AG09309 (cell line): ENCODE data around the gene DAPK1.

Source experiments
- DNase-seq: peaks from one replicate; pipeline ENCODE4 v3.0.0-alpha.2; 2010; ENCODE audit warnings: low read depth
- H3K4me3 ChIP-seq: 2 replicates; pipeline ENCODE4 v1.5.1; 2011; ENCODE audit warnings: mild to moderate bottlenecking, low read depth, low read length, moderate library complexity; ENCODE audit not compliant: control insufficient read depth
- TF ChIP-seq, protein P1 (sequence below): IDR thresholded peaks from 2 replicates; pipeline ENCODE4 v1.5.1; 2011; ENCODE audit warnings: mild to moderate bottlenecking, low read depth, low read length, inconsistent platforms; ENCODE audit not compliant: insufficient read depth, control insufficient read depth; ENCODE audit errors: missing control alignments

Gene DAPK1

DNA sequence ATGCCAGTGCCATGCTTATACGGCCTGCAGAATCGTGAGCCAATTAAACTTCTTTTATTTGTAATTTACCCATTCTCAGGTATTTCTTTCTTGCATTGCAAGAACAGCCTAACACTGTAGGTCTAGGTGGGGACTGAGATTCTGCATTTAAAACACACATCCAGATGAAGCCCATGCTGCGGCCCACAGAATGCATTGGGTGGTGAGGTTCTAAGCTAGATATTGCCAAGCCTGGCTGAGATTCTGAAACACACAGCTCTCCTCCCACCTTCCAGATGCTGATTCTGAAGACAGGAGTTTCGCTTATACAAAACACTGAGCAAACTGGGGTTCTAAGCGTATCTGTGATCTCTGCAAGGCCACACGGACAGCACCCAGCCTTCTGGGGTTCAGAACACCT lies 75.1 kb downstream of the DAPK1 start:
- TF ChIP-seq, protein P1, sequence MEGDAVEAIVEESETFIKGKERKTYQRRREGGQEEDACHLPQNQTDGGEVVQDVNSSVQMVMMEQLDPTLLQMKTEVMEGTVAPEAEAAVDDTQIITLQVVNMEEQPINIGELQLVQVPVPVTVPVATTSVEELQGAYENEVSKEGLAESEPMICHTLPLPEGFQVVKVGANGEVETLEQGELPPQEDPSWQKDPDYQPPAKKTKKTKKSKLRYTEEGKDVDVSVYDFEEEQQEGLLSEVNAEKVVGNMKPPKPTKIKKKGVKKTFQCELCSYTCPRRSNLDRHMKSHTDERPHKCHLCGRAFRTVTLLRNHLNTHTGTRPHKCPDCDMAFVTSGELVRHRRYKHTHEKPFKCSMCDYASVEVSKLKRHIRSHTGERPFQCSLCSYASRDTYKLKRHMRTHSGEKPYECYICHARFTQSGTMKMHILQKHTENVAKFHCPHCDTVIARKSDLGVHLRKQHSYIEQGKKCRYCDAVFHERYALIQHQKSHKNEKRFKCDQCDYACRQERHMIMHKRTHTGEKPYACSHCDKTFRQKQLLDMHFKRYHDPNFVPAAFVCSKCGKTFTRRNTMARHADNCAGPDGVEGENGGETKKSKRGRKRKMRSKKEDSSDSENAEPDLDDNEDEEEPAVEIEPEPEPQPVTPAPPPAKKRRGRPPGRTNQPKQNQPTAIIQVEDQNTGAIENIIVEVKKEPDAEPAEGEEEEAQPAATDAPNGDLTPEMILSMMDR = no peak
- H3K4me3 ChIP-seq = no peak overlapping the region
- DNase-seq = no peak

DNA sequence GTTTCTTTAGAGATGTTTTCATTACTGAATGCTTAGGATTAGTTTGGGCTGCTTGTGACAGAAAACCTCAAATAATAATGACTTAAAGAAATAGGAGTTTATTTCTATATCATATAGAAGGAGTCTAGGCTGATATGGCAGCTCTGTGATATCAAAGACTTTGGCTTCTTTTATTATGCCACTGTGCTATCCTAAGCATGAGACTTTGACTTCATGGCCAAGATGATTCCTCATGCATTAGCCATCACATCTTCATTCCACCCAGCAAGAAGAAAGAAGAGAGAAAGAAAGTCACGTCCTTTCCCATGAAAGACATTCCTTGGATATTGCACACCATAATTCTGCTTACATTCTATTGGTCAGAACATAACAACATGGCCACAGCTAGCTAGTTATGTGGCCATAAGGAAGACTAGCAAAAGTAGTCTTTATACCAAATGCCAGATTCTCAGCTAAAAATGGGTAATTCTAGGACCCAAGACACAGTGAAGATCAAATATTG lies 76.2 kb downstream of the DAPK1 start:
- TF ChIP-seq, protein P1 = no peak
- H3K4me3 ChIP-seq = no peak overlapping the region
- DNase-seq = no peak

DNA sequence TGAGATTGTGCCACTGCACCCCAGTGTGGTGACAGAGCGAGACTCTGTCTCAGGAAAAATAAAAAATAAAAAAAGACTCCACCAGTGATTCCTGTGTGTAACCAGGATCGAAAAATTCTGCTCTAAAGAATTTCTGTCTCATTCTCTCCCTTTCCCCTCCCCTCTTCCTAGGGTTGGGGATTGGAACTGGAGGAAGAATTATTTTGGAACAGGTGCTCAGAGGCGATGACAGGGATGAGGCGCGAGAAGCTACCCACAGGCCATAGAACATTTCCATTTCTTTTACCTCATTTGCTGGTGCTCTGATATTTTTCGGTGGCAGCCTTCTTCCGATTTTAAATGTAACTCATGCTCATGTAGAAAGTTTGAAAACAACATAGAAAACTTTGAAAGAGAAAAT lies 80.1 kb downstream of the DAPK1 start:
- H3K4me3 ChIP-seq = no peak overlapping the region
- TF ChIP-seq, protein P1 = no peak
- DNase-seq = no peak

DNA sequence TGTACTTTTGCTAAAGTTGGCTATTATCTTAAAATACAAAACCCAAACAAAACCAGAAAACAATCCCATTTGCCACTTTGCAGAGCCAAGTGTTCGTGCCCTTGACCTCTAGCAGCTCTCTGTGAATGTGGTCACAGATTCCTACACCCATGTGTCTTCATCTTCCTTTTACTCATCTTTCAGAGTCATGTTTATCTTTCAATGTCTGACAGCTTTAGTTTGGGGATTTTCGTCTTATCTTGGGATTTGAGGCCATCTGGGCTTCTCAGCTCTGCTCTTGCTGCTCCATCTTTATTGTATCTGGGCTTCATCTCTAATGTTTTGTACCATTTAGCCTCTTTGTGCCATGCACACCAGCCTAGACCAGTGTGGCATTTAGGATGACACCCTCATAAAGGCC lies 81.0 kb downstream of the DAPK1 start:
- no peak for DNase-seq
- no peak overlapping the region for H3K4me3 ChIP-seq
- TF ChIP-seq, protein P1 = no peak

DNA sequence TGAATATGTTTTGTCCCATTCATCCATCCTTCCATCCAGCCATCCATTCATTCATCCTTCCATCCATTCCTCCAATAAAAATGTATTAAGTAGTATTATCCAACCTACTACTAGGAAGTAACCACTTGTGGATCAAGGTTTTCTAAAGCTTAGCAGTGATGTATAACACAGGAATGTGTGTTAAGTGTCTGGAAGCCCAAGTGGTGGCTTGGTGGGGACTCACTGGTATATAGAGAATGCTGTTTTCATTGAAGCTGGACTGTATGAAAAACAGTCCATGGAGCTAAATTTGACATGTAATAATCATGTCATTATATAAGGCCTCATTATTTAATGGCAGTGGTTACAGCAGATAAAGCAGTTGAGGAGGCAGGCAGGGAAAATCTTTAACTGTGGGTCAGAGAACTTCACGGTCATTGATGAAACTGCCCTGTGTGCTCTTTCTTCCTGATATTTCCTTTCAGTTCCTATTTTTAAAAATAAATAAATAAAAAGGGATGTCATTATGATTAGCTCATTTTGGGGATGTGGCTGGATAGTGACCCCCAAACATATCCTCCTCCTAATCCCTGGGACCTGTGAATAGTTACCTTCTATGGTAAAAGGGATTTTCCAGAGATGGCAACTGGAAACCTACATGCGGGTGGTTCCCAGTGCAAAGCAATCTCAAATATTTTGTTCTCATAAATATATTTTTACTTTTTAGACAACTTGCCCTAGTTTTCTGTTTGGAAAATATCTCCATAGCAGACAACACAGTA lies 82.3 kb downstream of the DAPK1 start:
- TF ChIP-seq, protein P1 = no peak
- no peak overlapping the region for H3K4me3 ChIP-seq
- no peak for DNase-seq

DNA sequence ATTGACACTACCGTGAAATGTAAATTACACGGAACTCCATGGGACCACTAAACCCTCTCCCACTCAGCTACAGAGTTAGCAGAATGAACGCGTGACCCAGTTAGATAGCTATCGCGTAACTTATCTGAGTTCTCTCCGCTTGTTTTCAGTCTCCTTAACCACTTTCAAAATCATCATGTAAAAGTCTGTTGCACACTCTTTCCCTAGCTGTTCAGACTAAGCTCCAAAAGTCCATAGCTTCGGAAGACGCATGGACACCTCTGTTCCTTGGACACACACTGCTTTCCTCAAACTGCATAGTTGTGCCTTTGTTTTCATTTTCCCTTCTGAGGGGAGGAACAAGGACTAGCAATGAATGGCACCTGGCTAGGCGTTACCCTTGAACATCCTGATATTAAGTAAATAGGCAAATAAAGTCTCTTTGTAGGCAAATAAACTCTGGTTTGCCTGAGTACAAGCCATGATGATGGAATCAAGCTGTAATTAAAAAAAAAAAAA lies 83.3 kb downstream of the DAPK1 start:
- TF ChIP-seq, protein P1 = no peak
- no peak overlapping the region for H3K4me3 ChIP-seq
- DNase-seq = no peak

DNA sequence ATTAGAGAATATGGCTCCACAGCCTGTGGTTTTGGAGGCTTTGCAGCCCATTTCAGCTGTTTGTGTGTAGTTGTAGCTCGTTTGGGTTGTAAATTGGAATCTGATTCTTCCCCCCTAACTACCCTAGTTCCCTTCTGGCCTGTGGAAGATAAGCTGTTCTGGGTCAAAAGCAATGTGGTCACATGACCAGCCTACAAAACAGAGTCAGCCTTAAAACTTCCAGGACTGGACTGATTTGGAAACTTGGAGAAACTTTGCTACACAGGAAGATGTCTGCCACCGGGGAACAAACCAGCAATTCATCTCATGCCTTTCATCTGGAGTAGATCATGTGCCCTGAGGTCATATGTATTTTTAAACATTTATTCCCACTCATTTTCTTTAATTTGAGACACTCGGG lies 83.8 kb downstream of the DAPK1 start:
- TF ChIP-seq, protein P1 = no peak
- H3K4me3 ChIP-seq = no peak overlapping the region
- no peak for DNase-seq
